Measurements from ENCODE around the gene GSG1L. TPM values are rescaled to one million over a fixed set of nuclear protein-coding genes. Genes with fewer than 3 reads are reported as not detected.

GSG1L gene
- total RNA-seq, 5 donors from 2014 or later (not counting 1 experiment from before 2014, with no cell fraction given): not detected

DNA sequence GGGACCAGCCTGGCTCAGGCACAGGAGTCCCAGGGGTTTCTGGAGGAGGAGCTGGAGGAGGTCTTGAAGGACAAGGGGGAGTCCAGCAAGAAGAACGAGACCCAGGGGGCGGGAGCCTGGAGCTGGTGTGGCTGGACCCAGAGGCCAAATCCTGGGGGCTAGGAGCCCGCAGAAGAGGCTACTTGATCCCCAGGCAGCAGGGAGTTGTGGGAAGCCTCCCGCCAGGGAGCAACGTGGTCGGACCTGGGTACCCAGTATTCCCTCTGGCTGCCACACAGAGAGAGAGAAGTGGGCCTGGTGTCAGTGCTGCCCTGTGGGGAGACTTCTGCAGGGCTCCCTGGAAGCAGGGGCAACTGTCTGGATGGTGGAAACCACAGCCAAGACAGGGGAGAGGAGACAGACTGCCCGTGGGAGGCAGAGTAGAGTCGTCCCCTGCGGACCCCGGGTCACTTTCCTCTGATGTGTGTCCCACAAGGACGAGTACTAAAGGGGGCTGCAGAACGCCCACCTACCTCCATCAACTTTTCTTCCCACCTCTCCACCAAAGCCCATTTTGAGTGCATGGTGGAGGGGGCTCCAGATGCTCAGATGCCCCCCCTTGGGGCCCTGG lies 160.4 kb downstream of the GSG1L start:
- ATAC-seq (replicated peaks in 1 of 4) (no peak), DNase-seq (no peak)
- Mint-ChIP-seq H3K27me3 (peaks cover 25 to 36% of the 10 kb centered on the region in 2 donors), H3K4me1 (no peaks in the 10 kb centered on the region), H3K36me3 (no peaks in the 10 kb centered on the region), H3K4me3 (no peak overlapping the region), H3K27ac (no peak overlapping the region), H3K9me3 (no peaks in the 10 kb centered on the region)
- H3K36me3 ChIP-seq (ENCODE audit: control insufficient read depth in 2 of 2, extremely low read depth in 1 of 2, insufficient read depth in 1 of 2, low read length in 1 of 2): no peaks in the 10 kb centered on the region
- H3K27ac ChIP-seq (ENCODE audit: low read length): no peak overlapping the region
- no peaks in the 10 kb centered on the region for H3K9me3 ChIP-seq
- H3K27me3 ChIP-seq (replicated peaks in 1 of 2; ENCODE audit: control insufficient read depth in 2 of 2, extremely low read depth in 1 of 2, insufficient read depth in 2 of 2, low read length in 1 of 2): peaks cover 0 to 40% of the 10 kb centered on the region in 2 experiments
- H3K4me3 ChIP-seq (ENCODE audit: control insufficient read depth in 1 of 2, extremely low read depth in 1 of 2, low read length in 1 of 2): no peak overlapping the region
- 65% methylated on average over 6 of the region's 12 CpGs for WGBS (ENCODE audit: insufficient coverage)
- CTCF ChIA-PET: no interaction called here
- H3K4me1 ChIP-seq (ENCODE audit: control insufficient read depth in 1 of 2, extremely low read depth in 1 of 2, insufficient read depth in 2 of 2, low read length in 2 of 2): no peaks in the 10 kb centered on the region
- POLR2A ChIA-PET: no interaction called here

DNA sequence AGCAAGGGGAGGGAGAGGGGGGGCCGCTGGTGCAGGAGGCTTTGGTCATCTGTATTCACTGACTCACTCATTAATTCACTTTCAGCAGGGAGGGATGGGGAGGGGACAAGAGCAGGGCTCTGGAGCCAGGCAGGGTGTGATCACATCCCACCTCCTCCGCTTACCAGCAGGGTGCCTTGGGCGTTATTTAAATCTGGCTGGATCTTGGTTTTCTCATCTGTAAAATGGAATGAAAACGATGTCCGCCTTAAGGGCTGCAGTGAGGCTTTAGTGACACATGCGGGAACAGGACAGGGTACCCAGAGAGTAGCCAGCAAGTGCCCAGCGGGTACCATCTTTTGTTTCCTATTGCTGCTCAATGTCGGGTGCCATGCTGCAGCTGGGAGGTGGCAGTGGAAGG lies 161.0 kb downstream of the GSG1L start:
- Mint-ChIP-seq H3K9me3 (no peaks in the 10 kb centered on the region), H3K27ac (no peak overlapping the region), H3K4me1 (no peaks in the 10 kb centered on the region), H3K4me3 (no peak overlapping the region), H3K36me3 (no peaks in the 10 kb centered on the region), H3K27me3 (peaks cover 19 to 36% of the 10 kb centered on the region in 2 donors)
- Histone ChIP-seq H3K4me1 (ENCODE audit: control insufficient read depth in 1 of 2, extremely low read depth in 1 of 2, insufficient read depth in 2 of 2, low read length in 2 of 2) (no peaks in the 10 kb centered on the region), H3K9me3 (no peaks in the 10 kb centered on the region), H3K27me3 (replicated peaks in 1 of 2; ENCODE audit: control insufficient read depth in 2 of 2, extremely low read depth in 1 of 2, insufficient read depth in 2 of 2, low read length in 1 of 2) (peaks cover 0 to 40% of the 10 kb centered on the region in 2 experiments), H3K4me3 (ENCODE audit: control insufficient read depth in 1 of 2, extremely low read depth in 1 of 2, low read length in 1 of 2) (no peak overlapping the region), H3K36me3 (ENCODE audit: control insufficient read depth in 2 of 2, extremely low read depth in 1 of 2, insufficient read depth in 1 of 2, low read length in 1 of 2) (no peaks in the 10 kb centered on the region), H3K27ac (ENCODE audit: low read length) (no peak overlapping the region)
- ATAC-seq (replicated peaks in 1 of 4) (no peak), DNase-seq (no peak)
- POLR2A ChIA-PET: no interaction called here
- WGBS (ENCODE audit: insufficient coverage): 87% methylated on average over 7 of the region's 8 CpGs
- CTCF ChIA-PET: no interaction called here

GRCh38 chr16:27901956-27902355 lies 161.6 kb downstream of the GSG1L start:
- Histone ChIP-seq H3K27me3 (replicated peaks in 1 of 2; ENCODE audit: control insufficient read depth in 2 of 2, extremely low read depth in 1 of 2, insufficient read depth in 2 of 2, low read length in 1 of 2) (peaks cover 0 to 38% of the 10 kb centered on the region in 2 experiments), H3K9me3 (no peaks in the 10 kb centered on the region), H3K4me3 (ENCODE audit: control insufficient read depth in 1 of 2, extremely low read depth in 1 of 2, low read length in 1 of 2) (no peak overlapping the region), H3K36me3 (ENCODE audit: control insufficient read depth in 2 of 2, extremely low read depth in 1 of 2, insufficient read depth in 1 of 2, low read length in 1 of 2) (no peaks in the 10 kb centered on the region), H3K4me1 (ENCODE audit: control insufficient read depth in 1 of 2, extremely low read depth in 1 of 2, insufficient read depth in 2 of 2, low read length in 2 of 2) (no peaks in the 10 kb centered on the region), H3K27ac (ENCODE audit: low read length) (no peak overlapping the region)
- Mint-ChIP-seq H3K4me3 (no peak overlapping the region), H3K27ac (no peak overlapping the region), H3K4me1 (no peaks in the 10 kb centered on the region), H3K27me3 (peaks cover 19 to 36% of the 10 kb centered on the region in 2 donors), H3K36me3 (no peaks in the 10 kb centered on the region), H3K9me3 (no peaks in the 10 kb centered on the region)
- ChIA-PET POLR2A (no interaction called here), CTCF (no interaction called here)
- ATAC-seq (replicated peaks in 1 of 4): no peak
- DNase-seq: no peak
- WGBS (ENCODE audit: insufficient coverage): 81% methylated on average over 5 of the region's 8 CpGs

GRCh38 chr16:27899736-27900135 lies 163.8 kb downstream of the GSG1L start:
- Mint-ChIP-seq H3K36me3 (no peaks in the 10 kb centered on the region), H3K4me1 (no peaks in the 10 kb centered on the region), H3K9me3 (no peaks in the 10 kb centered on the region), H3K27me3 (peaks cover 23 to 41% of the 10 kb centered on the region in 2 donors), H3K4me3 (no peak overlapping the region), H3K27ac (no peak overlapping the region)
- POLR2A ChIA-PET: no interaction called here
- peaks cover 0 to 39% of the 10 kb centered on the region in 2 experiments for H3K27me3 ChIP-seq (replicated peaks in 1 of 2; ENCODE audit: control insufficient read depth in 2 of 2, extremely low read depth in 1 of 2, insufficient read depth in 2 of 2, low read length in 1 of 2)
- no peaks in the 10 kb centered on the region for H3K4me1 ChIP-seq (ENCODE audit: control insufficient read depth in 1 of 2, extremely low read depth in 1 of 2, insufficient read depth in 2 of 2, low read length in 2 of 2)
- no peak overlapping the region for H3K4me3 ChIP-seq (ENCODE audit: control insufficient read depth in 1 of 2, extremely low read depth in 1 of 2, low read length in 1 of 2)
- H3K9me3 ChIP-seq: no peaks in the 10 kb centered on the region
- ATAC-seq (replicated peaks in 1 of 4): no peak
- H3K27ac ChIP-seq (ENCODE audit: low read length): no peak overlapping the region
- CTCF ChIA-PET: no interaction called here
- no peak for DNase-seq
- WGBS (ENCODE audit: insufficient coverage): 88% methylated on average over 2 of the region's 4 CpGs
- H3K36me3 ChIP-seq (ENCODE audit: control insufficient read depth in 2 of 2, extremely low read depth in 1 of 2, insufficient read depth in 1 of 2, low read length in 1 of 2): no peaks in the 10 kb centered on the region

GRCh38 chr16:27894386-27894785 lies 169.1 kb downstream of the GSG1L start:
- Histone ChIP-seq H3K9me3 (no peaks in the 10 kb centered on the region), H3K27ac (ENCODE audit: low read length) (no peak overlapping the region), H3K4me1 (ENCODE audit: control insufficient read depth in 1 of 2, extremely low read depth in 1 of 2, insufficient read depth in 2 of 2, low read length in 2 of 2) (no peaks in the 10 kb centered on the region), H3K36me3 (ENCODE audit: control insufficient read depth in 2 of 2, extremely low read depth in 1 of 2, insufficient read depth in 1 of 2, low read length in 1 of 2) (no peaks in the 10 kb centered on the region), H3K4me3 (ENCODE audit: control insufficient read depth in 1 of 2, extremely low read depth in 1 of 2, low read length in 1 of 2) (no peak overlapping the region), H3K27me3 (replicated peaks in 1 of 2; ENCODE audit: control insufficient read depth in 2 of 2, extremely low read depth in 1 of 2, insufficient read depth in 2 of 2, low read length in 1 of 2) (peaks cover 0 to 46% of the 10 kb centered on the region in 2 experiments)
- 82% methylated on average over 8 of the region's 8 CpGs for WGBS (ENCODE audit: insufficient coverage)
- Mint-ChIP-seq H3K4me1 (no peaks in the 10 kb centered on the region), H3K4me3 (no peak overlapping the region), H3K9me3 (no peaks in the 10 kb centered on the region), H3K36me3 (no peaks in the 10 kb centered on the region), H3K27me3 (peaks cover 30 to 45% of the 10 kb centered on the region in 2 donors), H3K27ac (no peak overlapping the region)
- ATAC-seq (replicated peaks in 1 of 4) (no peak), DNase-seq (no peak)
- CTCF ChIA-PET: no interaction called here
- POLR2A ChIA-PET: no interaction called here

DNA sequence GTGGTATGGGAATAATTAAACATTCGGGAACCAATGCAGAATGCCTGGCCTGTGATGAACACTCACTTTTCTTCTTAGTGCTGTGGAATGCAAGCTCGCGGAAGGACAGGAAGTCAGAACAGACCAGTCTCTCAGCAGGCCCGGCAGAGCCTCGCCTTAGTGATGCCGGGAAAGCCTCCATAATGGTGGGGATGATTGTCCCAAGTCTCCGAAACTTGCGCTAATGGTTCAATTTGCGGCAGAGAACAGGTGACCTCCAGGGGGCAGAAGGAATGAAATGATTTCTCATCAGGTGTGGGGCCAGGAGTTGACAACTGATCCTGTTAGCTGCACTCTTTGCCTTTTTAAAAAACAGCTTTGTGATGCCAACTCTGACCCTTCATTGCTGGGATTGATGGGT lies 170.6 kb downstream of the GSG1L start:
- no peaks in the 10 kb centered on the region for H3K9me3 Mint-ChIP-seq
- H3K36me3 Mint-ChIP-seq: no peaks in the 10 kb centered on the region
- no peak overlapping the region for H3K4me3 ChIP-seq (ENCODE audit: control insufficient read depth in 1 of 2, extremely low read depth in 1 of 2, low read length in 1 of 2)
- POLR2A ChIA-PET: no interaction called here
- no peaks in the 10 kb centered on the region for H3K4me1 Mint-ChIP-seq
- H3K4me3 Mint-ChIP-seq: no peak overlapping the region
- CTCF ChIA-PET: no interaction called here
- WGBS (ENCODE audit: insufficient coverage): 47% methylated on average over 9 of the region's 9 CpGs
- DNase-seq (no peak), ATAC-seq (replicated peaks in 1 of 4) (no peak)
- peaks cover 25 to 47% of the 10 kb centered on the region in 2 donors for H3K27me3 Mint-ChIP-seq
- no peaks in the 10 kb centered on the region for H3K4me1 ChIP-seq (ENCODE audit: control insufficient read depth in 1 of 2, extremely low read depth in 1 of 2, insufficient read depth in 2 of 2, low read length in 2 of 2)
- no peak overlapping the region for H3K27ac ChIP-seq (ENCODE audit: low read length)
- H3K27ac Mint-ChIP-seq: no peak overlapping the region
- H3K9me3 ChIP-seq: no peaks in the 10 kb centered on the region
- peaks cover 0 to 51% of the 10 kb centered on the region in 2 experiments for H3K27me3 ChIP-seq (replicated peaks in 1 of 2; ENCODE audit: control insufficient read depth in 2 of 2, extremely low read depth in 1 of 2, insufficient read depth in 2 of 2, low read length in 1 of 2)
- H3K36me3 ChIP-seq (ENCODE audit: control insufficient read depth in 2 of 2, extremely low read depth in 1 of 2, insufficient read depth in 1 of 2, low read length in 1 of 2): no peaks in the 10 kb centered on the region

DNA sequence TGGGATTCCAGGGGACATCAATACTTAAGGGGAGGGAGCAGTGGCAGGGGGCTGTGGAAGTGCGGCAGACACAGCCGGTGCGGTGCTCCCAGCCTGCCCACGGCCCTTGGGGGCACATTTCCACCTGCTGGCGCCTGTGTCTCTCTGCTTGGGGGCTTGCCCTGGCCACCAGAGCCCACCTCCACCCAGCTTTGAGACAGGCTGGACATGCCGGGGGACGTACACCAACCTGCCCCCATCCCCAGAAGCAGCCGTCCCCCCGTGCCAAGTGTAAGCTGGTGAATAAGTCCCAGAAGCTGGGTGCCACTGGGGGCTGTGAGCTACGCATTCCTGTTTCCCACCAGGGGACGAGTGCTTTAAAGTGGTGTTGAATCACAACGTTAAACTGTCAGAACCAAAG lies 172.6 kb downstream of the GSG1L start:
- no peaks in the 10 kb centered on the region for H3K4me1 Mint-ChIP-seq
- H3K27ac ChIP-seq (ENCODE audit: low read length): no peak overlapping the region
- H3K27me3 ChIP-seq (replicated peaks in 1 of 2; ENCODE audit: control insufficient read depth in 2 of 2, extremely low read depth in 1 of 2, insufficient read depth in 2 of 2, low read length in 1 of 2): peaks cover 0 to 53% of the 10 kb centered on the region in 2 experiments
- no peaks in the 10 kb centered on the region for H3K36me3 Mint-ChIP-seq
- H3K36me3 ChIP-seq (ENCODE audit: control insufficient read depth in 2 of 2, extremely low read depth in 1 of 2, insufficient read depth in 1 of 2, low read length in 1 of 2): no peaks in the 10 kb centered on the region
- H3K27me3 Mint-ChIP-seq: peaks cover 33 to 57% of the 10 kb centered on the region in 2 donors
- 54% methylated on average over 8 of the region's 12 CpGs for WGBS (ENCODE audit: insufficient coverage)
- H3K9me3 ChIP-seq: no peaks in the 10 kb centered on the region
- CTCF ChIA-PET: no interaction called here
- H3K4me3 ChIP-seq (ENCODE audit: control insufficient read depth in 1 of 2, extremely low read depth in 1 of 2, low read length in 1 of 2): no peak overlapping the region
- no peak for DNase-seq
- H3K4me3 Mint-ChIP-seq: no peak overlapping the region
- H3K27ac Mint-ChIP-seq: no peak overlapping the region
- no peaks in the 10 kb centered on the region for H3K9me3 Mint-ChIP-seq
- no peak for ATAC-seq (replicated peaks in 1 of 4)
- POLR2A ChIA-PET: no interaction called here
- H3K4me1 ChIP-seq (ENCODE audit: control insufficient read depth in 1 of 2, extremely low read depth in 1 of 2, insufficient read depth in 2 of 2, low read length in 2 of 2): no peaks in the 10 kb centered on the region
